Caco-2 (cell line): ENCODE measurements around the gene ATP5MC2. TPM values are rescaled to one million over a fixed set of nuclear protein-coding genes. Genes with fewer than 3 reads are reported as not detected.

Experiments used
- BruUV-seq: library from RNA; stranded (reverse); fragments of 400-500 nt; replicated peaks from 2 replicates; lab custom pipeline; 2021; lab: Mats Ljungman, UMichigan
- CTCF ChIA-PET: fragments of 300-600 bp; sonication (Branson Sonifier 250); formaldehyde crosslinking; loops from one replicate; lab custom pipeline; 2022; ENCODE audit warnings: antibody characterized with exemption; lab: Charles Lee
- POLR2A ChIA-PET: fragments of 300-600 bp; sonication (Branson Sonifier 250); formaldehyde crosslinking; loops from one replicate; lab custom pipeline; 2022; ENCODE audit warnings: antibody characterized with exemption; lab: Charles Lee
- DNase-seq, 2 experiments: peaks; one replicate each; pipeline versions ENCODE4 v3.0.0 to v3.0.0-alpha.2; 2020 to 2022
- H3K27me3 ChIP-seq: replicated peaks from 2 replicates; pipeline ENCODE4 v1.6.0; 2011; ENCODE audit warnings: low read length; ENCODE audit not compliant: control insufficient read depth, insufficient read depth
- H3K36me3 ChIP-seq: 2 replicates; pipeline ENCODE4 v1.5.1; 2011; ENCODE audit warnings: low read length; ENCODE audit not compliant: control insufficient read depth, insufficient read depth
- H3K4me1 ChIP-seq: fragments of 250-450 bp; sonication (Bioruptor Pico); 2 replicates; pipeline ENCODE4 v1.5.1; 2020; ENCODE audit warnings: mild to moderate bottlenecking
- H3K4me3 ChIP-seq: 2 replicates; pipeline ENCODE4 v1.5.1; 2011; ENCODE audit warnings: low read depth, mild to moderate bottlenecking, control low read depth, low read length
- H3K9me3 ChIP-seq: fragments of 250-450 bp; sonication (Bioruptor Pico); 2 replicates; pipeline ENCODE4 v1.5.1; 2020; ENCODE audit warnings: mild to moderate bottlenecking, moderate library complexity
- H3K27ac Mint-ChIP-seq: one replicate; pipeline ENCODE4 v1.8.0; 2022; ENCODE audit warnings: mixed read lengths; ENCODE audit not compliant: unreplicated experiment
- H3K27me3 Mint-ChIP-seq: one replicate; pipeline ENCODE4 v1.8.0; 2022; ENCODE audit warnings: mixed read lengths; ENCODE audit not compliant: insufficient read depth, unreplicated experiment
- H3K36me3 Mint-ChIP-seq: one replicate; pipeline ENCODE4 v1.8.0; 2022; ENCODE audit warnings: mild to moderate bottlenecking, mixed read lengths; ENCODE audit not compliant: insufficient read depth, unreplicated experiment
- H3K4me1 Mint-ChIP-seq: one replicate; pipeline ENCODE4 v1.8.0; 2022; ENCODE audit warnings: low read depth, mixed read lengths; ENCODE audit not compliant: unreplicated experiment
- H3K4me3 Mint-ChIP-seq: one replicate; pipeline ENCODE4 v1.8.0; 2022; ENCODE audit warnings: mild to moderate bottlenecking, moderate library complexity, mixed read lengths; ENCODE audit not compliant: unreplicated experiment
- H3K9me3 Mint-ChIP-seq: one replicate; pipeline ENCODE4 v1.8.0; 2022; ENCODE audit warnings: mixed read lengths; ENCODE audit not compliant: unreplicated experiment
- CTCF ChIP-seq, 2 experiments: fragments of 200-600 bp in 1 of 2; IDR thresholded peaks; 1 replicate in 1 of 2; 2 replicates in 1 of 2; pipeline versions ENCODE4 v1.5.1 to v1.8.0; 2011 to 2022; ENCODE audit warnings: antibody characterized with exemption in 1 of 2, control low read depth in 1 of 2, inconsistent platforms in 1 of 2, low read depth in 1 of 2, low read length in 1 of 2, mild to moderate bottlenecking in 1 of 2, moderate library complexity in 1 of 2; ENCODE audit not compliant: insufficient read depth in 1 of 2, severe bottlenecking in 1 of 2, unreplicated experiment in 1 of 2
- intact Hi-C: fragments of 100-400 bp; cut with micrococcal nuclease; formaldehyde crosslinking; loops from one replicate; pipeline ENCODE4 v1.10.0; 2022; ENCODE audit not compliant: unreplicated experiment
- total RNA-seq: library from RNA; stranded (reverse); gene quantifications from 2 replicates; pipeline ENCODE4 v1.2.3, GENCODE V29; 2022

The ATP5MC2 gene
- total RNA-seq, 1 experiment from 2014 or later: 160 TPM

GRCh38 chr12:53700567-53700966 lies 24.7 kb upstream of the ATP5MC2 start:
- no TSS peak for BruUV-seq
- TF ChIP-seq CTCF (IDR thresholded peaks at IDR 0.05; ENCODE audit: insufficient read depth in 1 of 2, low read depth in 1 of 2, low read length in 1 of 2, severe bottlenecking in 1 of 2, unreplicated experiment in 1 of 2): no peak
- H3K4me3 Mint-ChIP-seq: no peak overlapping the region
- DNase-seq: no peak
- H3K9me3 Mint-ChIP-seq: no peaks in the 10 kb centered on the region
- intact Hi-C loops: no loop called here
- peaks cover 9% of the 10 kb centered on the region for H3K4me1 Mint-ChIP-seq
- no peaks in the 10 kb centered on the region for H3K36me3 Mint-ChIP-seq
- Histone ChIP-seq H3K4me1 (no peaks in the 10 kb centered on the region; the same call in 1 of the 2 replicates), H3K4me3 (no peak overlapping the region), H3K36me3 (no peaks in the 10 kb centered on the region), H3K27me3 (no peaks in the 10 kb centered on the region; the same call in 1 of the 2 replicates), H3K9me3 (no peaks in the 10 kb centered on the region)
- CTCF ChIA-PET: interaction anchor here (0.7 to 1.6 kb wide), 3 partner anchors 43 to 57 kb away, joined by 3 to 7 read pairs (median 5); no protein-coding TSS in a partner anchor
- peaks cover 21% of the 10 kb centered on the region for H3K27me3 Mint-ChIP-seq
- H3K27ac Mint-ChIP-seq: no peak overlapping the region
- POLR2A ChIA-PET: no interaction called here

- no peaks in the 10 kb centered on the region for H3K9me3 ChIP-seq
- no peaks in the 10 kb centered on the region; the same call in 1 of the 2 replicates for H3K27me3 ChIP-seq
- TF ChIP-seq CTCF (IDR thresholded peaks at IDR 0.05; ENCODE audit: insufficient read depth in 1 of 2, low read depth in 1 of 2, low read length in 1 of 2, severe bottlenecking in 1 of 2, unreplicated experiment in 1 of 2): no peak
- Mint-ChIP-seq H3K4me3 (no peak overlapping the region), H3K4me1 (peaks cover 9% of the 10 kb centered on the region), H3K27ac (no peak overlapping the region), H3K36me3 (no peaks in the 10 kb centered on the region), H3K27me3 (peaks cover 21% of the 10 kb centered on the region), H3K9me3 (no peaks in the 10 kb centered on the region)
- intact Hi-C loops: no loop called here
- POLR2A ChIA-PET: no interaction called here
- no peak for DNase-seq
- H3K36me3 ChIP-seq: no peaks in the 10 kb centered on the region
- BruUV-seq: no TSS peak
- no peak overlapping the region for H3K4me3 ChIP-seq
- CTCF ChIA-PET: interaction anchor here (0.7 to 1.6 kb wide), 3 partner anchors 47 to 58 kb away, joined by 3 to 5 read pairs (median 4); no protein-coding TSS in a partner anchor
- no peaks in the 10 kb centered on the region; the same call in 1 of the 2 replicates for H3K4me1 ChIP-seq
Observed at GRCh38 chr12:53699678-53700025, 23.8 kb upstream of the ATP5MC2 start.

- CTCF ChIA-PET: interaction anchor here (1.1 to 1.6 kb wide), 2 partner anchors 47 to 58 kb away, joined by 4 to 5 read pairs; no protein-coding TSS in a partner anchor
- POLR2A ChIA-PET: no interaction called here
- Mint-ChIP-seq H3K36me3 (no peaks in the 10 kb centered on the region), H3K27ac (no peak overlapping the region), H3K4me3 (no peak overlapping the region), H3K27me3 (peaks cover 24% of the 10 kb centered on the region), H3K9me3 (no peaks in the 10 kb centered on the region), H3K4me1 (peaks cover 9% of the 10 kb centered on the region)
- H3K27me3 ChIP-seq: no peaks in the 10 kb centered on the region; the same call in 1 of the 2 replicates
- BruUV-seq: no TSS peak
- intact Hi-C loops: no loop called here
- H3K36me3 ChIP-seq: no peaks in the 10 kb centered on the region
- no peak overlapping the region for H3K4me3 ChIP-seq
- no peak for DNase-seq
- TF ChIP-seq CTCF (IDR thresholded peaks at IDR 0.05; ENCODE audit: insufficient read depth in 1 of 2, low read depth in 1 of 2, low read length in 1 of 2, severe bottlenecking in 1 of 2, unreplicated experiment in 1 of 2): no peak
- no peaks in the 10 kb centered on the region for H3K9me3 ChIP-seq
- H3K4me1 ChIP-seq: no peaks in the 10 kb centered on the region; the same call in 1 of the 2 replicates
Observed at GRCh38 chr12:53698948-53699677, 23.2 kb upstream of the ATP5MC2 start.
